BE2C (cell line): ENCODE data around the gene STARD3.

Experiments
- DNase-seq: peaks from one replicate; pipeline ENCODE4 v3.0.0-alpha.2; 2020
- H3K27me3 ChIP-seq: fragments of 250-450 bp; sonication (Bioruptor Pico); 2 replicates; pipeline ENCODE4 v1.5.1; 2020; ENCODE audit warnings: mild to moderate bottlenecking
- H3K36me3 ChIP-seq: fragments of 250-450 bp; sonication (Bioruptor Pico); 2 replicates; pipeline ENCODE4 v1.5.1; 2020; ENCODE audit warnings: mild to moderate bottlenecking
- H3K4me1 ChIP-seq: fragments of 250-450 bp; sonication (Bioruptor Pico); 2 replicates; pipeline ENCODE4 v1.5.1; 2020
- H3K4me3 ChIP-seq: 2 replicates; pipeline ENCODE4 v1.5.1; 2011; ENCODE audit warnings: low read depth, low read length
- H3K9me3 ChIP-seq: fragments of 250-450 bp; sonication (Bioruptor Pico); 2 replicates; pipeline ENCODE4 v1.5.1; 2020
- CTCF ChIP-seq: IDR thresholded peaks from 2 replicates; pipeline ENCODE4 v1.5.1; 2012; ENCODE audit warnings: mild to moderate bottlenecking, low read depth, low read length

Gene STARD3

GRCh38 chr17:39671651-39672521, 34.9 kb downstream of the STARD3 start:
- peaks cover 7% of the 10 kb centered on the region for H3K4me1 ChIP-seq
- no peak overlapping the region for H3K4me3 ChIP-seq
- peak; percentile 73 for TF ChIP-seq CTCF
- H3K27me3 ChIP-seq, result peaks cover 15% of the 10 kb centered on the region; the same call in 1 of the 2 replicates
- no peaks in the 10 kb centered on the region for H3K36me3 ChIP-seq
- H3K9me3 ChIP-seq, result no peaks in the 10 kb centered on the region
- peak; percentile 67 for DNase-seq

DNA sequence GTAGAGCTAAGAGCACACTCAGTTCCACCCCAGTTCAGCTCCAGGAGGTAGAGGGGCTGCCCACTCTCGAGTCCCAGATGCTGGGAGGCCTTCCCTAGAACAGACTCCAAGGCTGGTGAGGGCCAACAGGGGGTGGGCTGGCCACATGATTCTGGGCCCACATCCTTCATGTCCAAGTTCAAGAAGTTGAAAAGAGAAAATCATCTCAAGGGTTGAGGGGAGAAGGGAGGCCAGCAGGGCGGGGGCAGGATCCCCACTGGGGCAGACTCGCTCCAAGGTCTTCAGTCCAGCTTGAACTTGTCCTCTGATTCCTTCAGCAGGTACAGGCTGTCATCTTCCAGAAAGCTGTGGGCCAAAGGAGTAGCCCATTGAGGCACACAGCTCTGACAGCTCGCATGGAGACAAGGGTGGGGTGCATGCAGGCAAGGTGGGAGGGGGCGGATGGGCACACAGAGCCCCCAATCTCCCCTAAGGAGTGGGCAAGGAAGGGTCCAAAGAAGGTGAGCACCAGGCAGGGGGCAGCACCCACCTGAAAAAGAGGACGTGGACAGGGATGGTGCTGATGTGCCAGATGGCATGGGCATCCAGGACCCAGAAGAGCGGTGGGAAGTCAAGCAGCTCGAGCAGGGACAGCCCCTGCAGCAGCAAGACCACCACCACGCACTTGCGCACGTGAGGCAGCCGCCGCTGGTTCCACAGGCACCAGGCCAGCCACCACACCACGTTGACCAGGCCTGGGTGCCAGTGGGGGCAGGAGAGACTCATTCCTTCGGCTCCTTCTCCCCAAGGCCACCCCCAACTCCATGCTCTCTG, 35.8 kb downstream of the STARD3 start:
- no peak for TF ChIP-seq CTCF
- no peaks in the 10 kb centered on the region for H3K36me3 ChIP-seq
- H3K4me3 ChIP-seq, result no peak overlapping the region
- H3K9me3 ChIP-seq, result no peaks in the 10 kb centered on the region
- no peaks in the 10 kb centered on the region for H3K4me1 ChIP-seq
- H3K27me3 ChIP-seq, result peaks cover 9% of the 10 kb centered on the region; the same call in 1 of the 2 replicates
- no peak for DNase-seq

GRCh38 chr17:39673335-39674081, 36.6 kb downstream of the STARD3 start:
- DNase-seq, result no peak
- peaks cover 6% of the 10 kb centered on the region; the same call in 1 of the 2 replicates for H3K27me3 ChIP-seq

DNA sequence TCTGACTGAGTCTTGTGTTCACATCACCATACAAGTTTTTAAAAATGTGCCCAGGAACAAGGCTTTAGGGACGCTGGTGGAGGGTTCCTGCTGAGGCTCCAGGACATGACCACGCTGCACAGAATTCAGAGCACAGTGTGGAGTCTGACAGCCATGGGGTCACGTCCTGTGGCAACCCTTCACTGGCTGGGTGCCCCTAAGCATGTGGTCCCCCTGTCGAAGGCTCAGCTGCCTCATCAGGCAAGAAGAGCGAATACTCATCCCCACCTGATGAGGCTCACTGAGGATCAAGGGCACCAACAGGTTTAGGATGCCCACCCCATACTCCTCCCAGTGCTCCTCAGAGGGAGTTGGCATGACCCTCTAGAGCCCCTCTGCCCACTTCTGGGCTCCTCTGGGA, 37.2 kb downstream of the STARD3 start:
- Histone ChIP-seq H3K36me3 (no peaks in the 10 kb centered on the region), H3K4me1 (no peaks in the 10 kb centered on the region), H3K4me3 (no peak overlapping the region), H3K9me3 (no peaks in the 10 kb centered on the region), H3K27me3 (peaks cover 3% of the 10 kb centered on the region; the same call in 1 of the 2 replicates)
- TF ChIP-seq CTCF, result no peak
- DNase-seq, result no peak

More at GRCh38 chr17:39673335-39674081, 36.6 kb downstream of the STARD3 start:
- no peak overlapping the region for H3K4me3 ChIP-seq
- no peaks in the 10 kb centered on the region for H3K9me3 ChIP-seq
- TF ChIP-seq CTCF, result no peak
- no peaks in the 10 kb centered on the region for H3K36me3 ChIP-seq
- H3K4me1 ChIP-seq, result no peaks in the 10 kb centered on the region

GRCh38 chr17:39674702-39675389, 37.9 kb downstream of the STARD3 start:
- DNase-seq, result peak; percentile 41
- Histone ChIP-seq H3K9me3 (no peaks in the 10 kb centered on the region), H3K36me3 (no peaks in the 10 kb centered on the region), H3K4me3 (no peak overlapping the region), H3K4me1 (no peaks in the 10 kb centered on the region), H3K27me3 (no peaks in the 10 kb centered on the region)
- no peak for TF ChIP-seq CTCF
